ENCODE data around the gene NPDC1.

Gene NPDC1, protein sequence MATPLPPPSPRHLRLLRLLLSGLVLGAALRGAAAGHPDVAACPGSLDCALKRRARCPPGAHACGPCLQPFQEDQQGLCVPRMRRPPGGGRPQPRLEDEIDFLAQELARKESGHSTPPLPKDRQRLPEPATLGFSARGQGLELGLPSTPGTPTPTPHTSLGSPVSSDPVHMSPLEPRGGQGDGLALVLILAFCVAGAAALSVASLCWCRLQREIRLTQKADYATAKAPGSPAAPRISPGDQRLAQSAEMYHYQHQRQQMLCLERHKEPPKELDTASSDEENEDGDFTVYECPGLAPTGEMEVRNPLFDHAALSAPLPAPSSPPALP

DNA sequence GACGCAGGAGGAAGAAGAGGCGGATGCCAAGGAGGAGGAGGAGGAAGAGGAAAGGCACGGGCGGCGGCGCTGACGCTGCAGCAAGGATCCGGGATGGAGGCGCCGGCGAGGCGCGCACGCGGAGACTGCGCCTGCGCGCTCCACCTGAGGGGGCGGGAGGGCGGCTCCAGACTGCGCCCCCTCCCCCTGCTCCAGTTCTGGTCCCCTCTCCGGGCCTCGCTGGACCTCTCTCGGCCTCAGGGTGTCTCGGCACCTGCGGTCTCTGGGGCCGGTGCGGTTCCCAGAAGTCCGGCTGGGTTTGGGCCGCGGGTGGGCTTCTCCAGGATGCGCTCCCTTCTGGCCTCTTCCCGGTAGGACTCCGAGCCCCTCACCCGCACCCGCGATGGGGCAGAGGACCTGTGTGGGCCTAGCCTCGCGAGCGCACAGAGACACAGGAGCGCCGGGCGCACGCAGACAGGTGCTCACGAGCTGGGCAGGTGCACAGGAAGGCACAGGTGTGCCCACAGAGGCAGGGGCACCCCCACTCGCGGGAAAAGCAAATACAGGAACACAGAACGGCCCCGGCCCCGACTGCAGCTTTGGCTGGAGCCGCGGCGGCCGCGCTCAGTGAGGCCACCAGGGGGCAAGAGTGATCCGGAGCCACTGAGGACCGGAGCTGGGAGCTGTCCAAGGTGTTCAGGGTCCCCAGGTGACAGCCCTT is at the start of gene NPDC1:
Gene NPDC1 (minus strand): TSS at position 90 of the 700 bp plus-strand sequence. CDS start 188 bp downstream, outside the sequence.
- DNase-seq (ENCODE audit: low read depth in 4 of 4, low spot score in 1 of 4), result peak; percentile 60 to 75 (median 70)

DNA sequence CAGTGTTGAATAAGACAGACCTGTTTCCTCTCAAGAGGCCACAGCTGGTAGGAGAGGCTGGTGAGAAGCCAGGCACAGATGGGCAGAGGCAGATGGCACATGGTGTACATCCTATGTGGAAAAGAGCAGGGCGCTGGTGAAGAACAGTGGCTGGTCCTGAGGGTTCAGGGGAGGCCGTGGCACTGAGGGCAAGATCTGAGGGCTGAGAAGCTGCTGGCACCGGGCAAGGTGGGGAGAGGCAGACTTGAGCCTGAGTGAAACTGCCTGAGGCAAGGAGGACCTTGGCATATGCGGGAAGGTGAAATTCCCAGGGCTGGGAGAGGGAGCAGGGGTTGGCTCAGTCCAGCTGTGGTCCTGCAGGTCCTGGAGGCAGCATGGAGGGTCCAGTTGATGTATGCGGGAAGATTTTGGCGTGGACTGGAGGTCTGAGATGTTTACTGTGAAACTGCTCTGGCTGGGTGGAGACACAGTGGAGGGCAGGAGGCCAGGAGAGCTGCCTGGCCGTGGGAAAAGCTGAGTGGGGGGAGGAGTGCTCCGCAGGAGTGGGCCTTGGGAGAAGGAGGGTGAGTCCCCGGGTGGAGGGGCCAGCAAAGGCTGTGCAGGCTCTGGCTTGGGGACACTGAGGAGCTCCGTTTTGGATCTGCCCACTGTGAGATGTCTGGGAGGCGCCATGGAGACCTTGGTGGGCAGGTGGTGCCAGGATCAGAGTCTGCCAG is 43.4 kb upstream of the NPDC1 start:
- no peak for DNase-seq (ENCODE audit: low read depth in 4 of 4, low spot score in 1 of 4)

DNA sequence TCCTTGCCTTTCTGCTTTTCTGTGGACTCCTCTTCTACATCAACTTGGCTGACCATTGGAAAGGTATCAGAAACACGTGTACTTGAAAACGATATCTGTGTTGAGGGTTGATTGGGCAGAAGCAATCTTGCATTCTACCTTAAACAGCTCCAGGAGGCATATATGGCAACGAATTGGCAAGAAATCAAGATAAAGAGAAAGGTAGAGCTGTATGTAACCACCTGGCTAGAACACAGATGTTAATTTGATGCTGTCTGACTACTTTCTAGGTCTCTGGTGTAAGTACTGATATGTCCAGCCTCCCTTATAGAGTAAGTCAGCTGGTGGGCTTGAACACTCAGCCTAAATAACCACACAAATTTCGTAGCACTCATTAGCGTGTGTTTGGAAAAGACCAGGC is 42.1 kb upstream of the NPDC1 start:
- DNase-seq (ENCODE audit: low read depth in 4 of 4, low spot score in 1 of 4), result no peak

DNA sequence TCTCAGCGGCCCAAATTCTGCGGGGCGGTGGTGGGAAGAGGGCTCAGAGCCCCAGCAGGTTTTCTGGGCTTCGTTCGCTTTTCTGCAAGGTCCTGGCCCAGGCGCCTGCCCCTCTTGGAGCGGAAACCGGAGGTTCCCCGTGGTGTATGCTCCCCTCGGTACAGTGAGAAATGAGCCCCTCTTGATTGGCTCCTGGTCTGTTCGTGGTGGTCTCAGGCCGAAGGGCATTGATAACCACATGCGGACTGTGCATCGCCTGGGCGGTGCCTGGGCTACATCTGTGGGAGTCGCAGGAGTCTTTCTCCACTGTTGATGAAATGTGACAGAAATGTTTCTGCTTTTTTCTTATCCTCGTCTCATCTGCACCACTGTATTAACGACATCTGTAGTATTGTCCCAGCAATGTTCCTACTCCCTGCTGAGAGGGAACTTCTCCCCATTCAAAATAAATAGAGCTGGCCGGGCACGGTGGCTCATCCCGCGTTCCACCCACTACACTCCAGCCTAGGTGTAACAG is 41.5 kb upstream of the NPDC1 start:
- DNase-seq (ENCODE audit: low read depth in 4 of 4, low spot score in 1 of 4), result no peak

DNA sequence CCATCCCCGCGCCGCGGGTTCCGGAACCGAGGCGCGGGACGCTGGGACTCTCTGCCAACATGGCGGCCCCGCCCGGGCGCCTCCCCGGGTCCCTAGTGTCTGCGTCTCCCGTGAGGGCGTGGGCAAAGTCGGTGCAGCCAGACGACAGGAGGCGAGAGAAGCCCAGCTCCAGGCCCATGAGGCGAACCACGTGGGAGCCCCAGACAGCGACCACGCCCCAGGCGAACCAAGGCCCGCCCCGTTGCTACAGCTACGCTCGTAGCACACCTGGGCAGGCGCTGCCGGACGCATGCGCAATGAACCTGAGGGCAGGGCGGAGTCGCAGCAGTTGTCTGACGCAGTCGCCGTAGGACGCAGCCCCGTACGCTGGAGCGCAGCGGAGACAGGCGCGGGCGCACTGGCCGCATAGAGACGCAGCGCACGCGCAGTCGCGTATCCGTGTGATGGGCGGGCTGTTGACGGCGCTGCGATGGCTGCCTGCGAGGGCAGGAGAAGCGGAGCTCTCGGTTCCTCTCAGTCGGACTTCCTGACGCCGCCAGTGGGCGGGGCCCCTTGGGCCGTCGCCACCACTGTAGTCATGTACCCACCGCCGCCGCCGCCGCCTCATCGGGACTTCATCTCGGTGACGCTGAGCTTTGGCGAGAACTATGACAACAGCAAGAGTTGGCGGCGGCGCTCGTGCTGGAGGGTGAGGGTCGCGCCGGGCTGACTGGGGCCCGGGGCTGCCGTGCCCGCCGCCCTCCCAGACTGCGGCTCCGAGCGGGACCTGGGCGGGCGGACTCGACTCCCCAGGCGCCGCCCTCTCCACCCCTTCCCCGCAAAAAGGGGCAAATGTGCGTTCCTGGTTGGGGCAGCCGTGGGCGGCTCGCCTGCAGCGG is 40.8 kb upstream of the NPDC1 start, which contains the start of gene MAN1B1:
Gene MAN1B1 (plus strand): TSS at position 455 of the 878 bp plus-strand sequence. CDS start 15 bp downstream, at position 470.
- peak; percentile 97 to 100 (median 98) for DNase-seq (ENCODE audit: low read depth in 4 of 4, low spot score in 1 of 4)

DNA sequence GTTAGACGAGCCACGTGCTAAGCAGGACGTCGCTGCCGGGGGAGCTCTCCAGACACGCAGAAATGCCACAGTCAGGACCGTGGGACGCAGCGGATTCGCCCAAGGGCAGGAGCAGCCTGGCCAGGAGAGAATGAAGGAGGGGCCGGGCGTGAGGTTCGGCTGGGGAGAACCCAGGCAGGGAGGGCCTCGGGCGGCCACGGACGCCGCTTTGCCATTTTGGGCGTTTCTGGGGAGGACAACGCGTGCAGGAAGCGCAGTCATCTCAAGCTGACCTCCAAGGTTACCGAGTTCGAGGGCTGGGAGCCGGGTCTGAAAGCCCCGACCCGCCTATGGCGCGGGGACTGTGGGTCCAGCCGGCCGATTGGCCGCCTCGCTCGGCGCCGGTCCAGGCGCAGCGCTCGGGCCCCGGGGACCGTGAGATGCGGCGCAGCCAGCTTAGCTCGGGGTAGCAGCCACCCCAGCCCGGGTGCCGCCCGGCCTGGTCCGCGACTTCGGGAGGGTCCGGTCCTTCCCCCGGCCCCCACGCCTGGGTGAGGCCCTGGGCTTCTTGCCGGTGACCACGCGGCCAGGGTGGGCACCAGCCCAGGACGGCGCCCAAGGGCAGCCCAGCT is 40.0 kb upstream of the NPDC1 start:
- DNase-seq (ENCODE audit: low read depth in 4 of 4, low spot score in 1 of 4), result no peak

DNA sequence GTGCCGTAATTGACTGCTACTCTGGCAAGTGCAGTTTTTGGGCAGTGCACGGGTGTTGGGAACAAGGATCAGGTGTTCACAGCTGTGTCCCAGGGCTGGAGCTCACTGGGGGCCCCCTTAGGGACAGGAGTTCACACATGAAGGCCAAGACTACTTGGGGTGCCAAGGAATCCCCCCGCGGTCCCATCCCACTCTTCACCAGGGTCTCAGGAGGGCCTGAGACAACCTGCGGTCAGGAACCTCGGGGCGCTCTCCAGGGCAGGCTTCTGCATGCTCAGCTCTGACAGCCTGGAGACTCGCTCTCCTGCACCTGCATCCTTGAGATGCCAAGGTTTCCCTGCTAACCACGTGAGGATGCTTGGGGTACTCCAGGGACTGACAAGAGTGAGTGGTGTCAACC is 38.5 kb upstream of the NPDC1 start:
- DNase-seq (ENCODE audit: low read depth in 4 of 4, low spot score in 1 of 4), result no peak

DNA sequence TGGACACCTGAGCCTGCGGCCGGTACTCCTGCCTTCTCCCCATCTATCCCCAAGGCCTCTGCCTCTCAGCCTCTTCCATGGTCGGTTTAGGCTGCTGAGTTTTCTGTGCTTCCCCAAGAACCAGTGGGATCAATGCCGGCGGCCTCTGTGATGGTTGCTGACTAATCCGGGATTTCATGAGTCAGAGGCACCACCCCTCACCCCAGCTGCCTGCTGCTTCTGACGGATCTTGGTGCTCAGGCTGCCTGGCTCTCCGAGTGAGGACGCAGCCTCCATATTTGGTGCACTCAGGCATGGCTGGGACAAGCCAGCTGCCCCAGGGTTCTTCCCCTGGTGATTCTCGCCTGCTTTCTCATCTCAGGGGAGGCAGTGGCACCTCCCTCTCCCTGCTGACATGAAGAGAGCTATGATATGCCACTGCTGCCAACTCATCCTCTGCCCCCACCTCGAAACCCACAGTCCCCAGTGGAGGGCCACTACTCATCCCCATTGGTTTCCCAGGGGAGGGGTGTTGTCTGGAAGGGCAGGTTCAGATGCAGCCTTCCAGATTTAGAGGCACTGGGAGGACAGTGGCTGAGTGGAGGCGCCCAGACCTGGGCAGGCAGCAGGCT is 37.5 kb upstream of the NPDC1 start:
- no peak for DNase-seq (ENCODE audit: low read depth in 4 of 4, low spot score in 1 of 4)

DNA sequence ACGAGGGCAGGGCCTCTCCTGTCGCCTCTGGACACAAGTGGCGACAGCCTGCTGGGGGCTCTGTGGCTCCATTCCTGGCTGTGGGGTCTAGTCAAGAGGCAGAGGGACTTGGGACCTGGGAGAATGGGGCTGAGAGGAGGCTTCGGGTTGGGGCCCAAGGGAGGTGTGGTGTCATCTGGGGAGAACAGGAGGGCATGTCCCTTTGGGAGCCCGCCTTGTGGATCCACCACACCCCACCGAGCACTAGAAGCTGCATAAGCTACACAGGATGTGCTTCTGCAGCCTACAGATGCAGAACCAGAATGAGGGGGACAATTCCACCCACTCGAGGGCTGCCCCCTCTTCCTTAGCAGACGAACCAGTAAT is 36.9 kb upstream of the NPDC1 start:
- DNase-seq (ENCODE audit: low read depth in 4 of 4, low spot score in 1 of 4), result no peak

DNA sequence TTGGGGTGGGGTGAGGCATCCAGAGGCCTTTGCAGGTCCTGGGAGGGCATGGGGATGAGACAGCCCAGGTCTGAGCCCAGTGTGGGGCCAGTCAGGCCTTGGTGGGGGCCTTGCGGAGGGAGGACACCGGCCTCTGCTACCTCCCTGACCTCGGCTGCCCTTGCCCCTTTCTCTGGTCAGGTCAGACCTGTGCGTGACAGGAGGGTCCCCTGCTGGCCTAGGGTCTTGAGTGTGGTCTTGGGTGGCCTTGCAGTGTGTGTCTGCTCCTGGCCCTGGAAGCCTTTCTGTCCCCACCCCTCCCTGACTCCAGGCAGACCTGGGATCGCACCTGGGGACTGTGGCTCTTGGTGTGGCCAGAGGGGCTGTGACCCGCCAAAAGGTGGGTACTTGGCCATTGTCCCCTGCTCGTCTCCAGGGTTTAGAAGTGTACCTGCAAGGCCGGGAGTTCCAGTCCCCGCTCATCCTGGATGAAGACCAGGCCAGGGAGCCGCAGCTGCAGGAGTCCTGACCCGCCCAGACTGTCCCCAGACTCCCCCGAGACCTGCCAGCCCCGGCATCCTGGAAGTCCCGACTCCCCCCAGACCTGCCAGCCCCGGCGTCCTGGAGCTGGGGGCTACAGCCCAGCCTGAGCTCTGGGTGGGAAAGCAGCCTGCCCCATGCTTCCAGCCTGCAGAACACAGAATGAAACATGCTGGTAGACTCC is 36.4 kb upstream of the NPDC1 start:
- no peak for DNase-seq (ENCODE audit: low read depth in 4 of 4, low spot score in 1 of 4)

DNA sequence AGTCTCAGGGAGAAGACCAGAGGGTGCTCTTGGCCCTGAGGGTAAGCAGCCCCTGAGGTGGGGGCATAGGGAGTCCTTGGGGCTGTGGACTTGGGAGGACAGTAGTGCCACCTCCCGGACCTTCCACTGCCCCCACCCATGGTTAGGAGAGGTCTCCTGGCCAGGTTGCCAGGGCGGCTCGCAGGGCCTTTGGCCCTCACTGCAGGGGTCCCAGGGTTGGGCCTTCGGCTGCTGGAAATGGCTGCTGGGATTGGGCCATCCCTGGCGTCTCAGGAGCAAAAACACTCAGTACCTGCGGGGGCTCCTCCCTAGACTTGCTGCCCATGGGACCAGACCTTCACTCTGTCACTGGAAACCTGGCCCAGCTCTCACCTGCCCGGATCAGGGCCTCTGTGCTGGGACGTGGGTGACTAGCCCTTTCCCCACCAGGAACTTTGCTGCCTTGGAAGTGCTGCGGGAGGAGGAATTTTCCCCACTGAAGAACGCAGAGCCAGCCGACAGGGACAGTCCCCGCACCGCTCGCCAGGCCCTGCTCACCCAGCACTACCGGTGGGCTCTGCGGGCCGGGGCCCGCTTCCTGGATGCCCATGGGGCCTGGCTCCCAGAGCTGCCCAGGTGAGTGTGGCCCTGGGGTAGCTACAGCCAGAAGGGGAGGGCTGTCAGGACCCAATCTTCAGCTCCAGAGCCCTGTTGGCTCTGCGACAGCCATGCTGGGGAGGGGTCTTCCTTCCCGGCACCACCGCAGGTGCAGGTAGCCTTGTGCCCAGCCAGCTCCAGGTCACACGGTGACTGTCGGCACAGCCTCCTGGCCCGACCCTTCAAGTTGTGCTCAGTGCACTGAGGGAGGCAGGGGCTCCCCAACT is 34.5 kb upstream of the NPDC1 start:
- no peak for DNase-seq (ENCODE audit: low read depth in 4 of 4, low spot score in 1 of 4)

DNA sequence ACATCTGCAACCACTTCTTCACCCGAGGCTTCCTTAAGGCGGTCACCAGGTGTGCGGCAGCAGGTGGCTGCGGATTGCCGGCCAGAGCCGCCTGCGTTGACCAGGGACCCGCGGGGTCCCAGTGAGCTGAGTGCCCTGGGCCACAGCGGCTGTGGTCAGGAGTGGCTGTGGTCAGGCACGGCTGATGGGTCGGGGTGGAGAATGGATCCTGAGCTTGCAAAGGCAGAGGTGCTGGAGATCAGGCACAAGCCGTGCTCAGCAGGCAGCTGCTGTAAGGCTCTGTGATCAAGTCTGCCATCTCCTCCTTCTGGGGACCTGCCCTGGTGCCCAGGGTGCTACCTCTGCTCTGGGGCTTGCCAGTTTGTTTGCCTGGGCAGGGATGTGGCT is 33.4 kb upstream of the NPDC1 start:
- DNase-seq (ENCODE audit: low read depth in 4 of 4, low spot score in 1 of 4), result no peak

DNA sequence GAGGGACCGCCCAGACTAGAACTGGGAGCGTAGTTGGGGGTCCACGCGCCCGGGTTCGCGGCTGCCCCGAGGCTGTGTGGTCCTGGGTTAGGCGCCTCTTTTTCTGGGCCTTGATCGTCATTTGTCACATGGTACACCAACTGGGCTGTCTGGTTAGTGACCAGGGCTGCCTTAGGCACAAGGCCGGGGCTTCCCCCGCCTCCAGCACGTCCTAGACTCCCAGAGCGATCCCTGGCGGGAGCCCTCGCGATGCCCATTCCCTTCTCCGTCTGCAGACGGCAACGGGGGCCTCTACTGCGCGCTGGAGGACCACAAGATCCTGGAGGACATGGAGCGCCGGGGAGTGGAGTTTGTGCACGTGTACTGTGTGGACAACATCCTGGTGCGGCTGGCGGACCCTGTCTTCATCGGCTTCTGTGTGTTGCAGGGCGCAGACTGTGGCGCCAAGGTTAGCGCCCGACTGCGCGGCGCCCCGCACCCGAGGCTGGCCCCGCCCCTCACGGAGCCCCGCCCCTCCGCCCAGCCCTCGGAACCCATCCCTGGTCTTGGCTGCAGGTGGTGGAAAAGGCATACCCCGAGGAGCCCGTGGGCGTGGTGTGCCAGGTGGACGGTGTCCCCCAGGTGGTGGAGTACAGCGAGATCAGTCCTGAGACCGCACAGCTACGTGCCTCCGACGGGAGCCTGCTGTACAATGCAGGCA is 32.9 kb upstream of the NPDC1 start:
- no peak for DNase-seq (ENCODE audit: low read depth in 4 of 4, low spot score in 1 of 4)

DNA sequence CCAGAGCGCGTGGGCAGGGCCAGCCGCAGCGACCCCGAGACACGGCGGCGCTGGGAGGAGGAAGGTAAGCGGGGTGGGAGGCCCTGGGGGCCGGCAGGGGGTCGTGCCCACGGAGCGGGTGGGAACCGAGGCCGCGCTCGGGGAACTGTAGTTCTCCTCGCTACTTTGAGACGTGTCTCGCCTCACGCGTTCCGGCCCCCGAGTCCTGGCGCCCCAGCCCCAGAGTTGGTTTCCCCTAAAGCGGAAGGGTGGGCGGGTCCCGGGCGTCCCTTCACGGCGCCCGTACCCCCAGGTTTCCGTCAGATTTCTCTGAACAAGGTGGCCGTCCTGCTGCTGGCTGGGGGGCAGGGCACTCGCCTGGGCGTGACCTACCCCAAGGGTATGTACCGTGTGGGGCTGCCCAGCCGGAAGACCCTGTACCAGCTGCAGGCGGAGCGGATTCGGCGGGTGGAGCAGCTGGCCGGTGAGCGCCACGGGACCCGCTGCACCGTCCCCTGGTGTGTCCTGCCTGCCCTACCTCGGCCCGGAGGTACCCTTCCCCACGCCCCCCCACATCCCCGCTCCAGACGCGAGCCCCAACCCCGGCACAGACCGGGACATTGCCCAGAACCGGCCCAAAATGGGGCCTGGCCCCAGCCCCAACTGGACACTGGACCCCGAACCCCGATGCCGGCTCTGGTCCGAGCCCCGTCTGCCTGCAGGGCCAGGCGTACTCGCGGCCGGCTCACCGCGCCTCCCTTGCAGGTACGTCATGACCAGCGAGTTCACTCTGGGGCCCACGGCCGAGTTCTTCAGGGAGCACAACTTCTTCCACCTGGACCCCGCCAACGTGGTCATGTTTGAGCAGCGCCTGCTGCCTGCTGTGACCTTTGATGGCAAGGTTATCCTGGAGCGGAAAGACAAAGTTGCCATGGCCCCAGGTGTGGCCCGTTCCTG is 32.0 kb upstream of the NPDC1 start:
- DNase-seq (ENCODE audit: low read depth in 4 of 4, low spot score in 1 of 4), result no peak

DNA sequence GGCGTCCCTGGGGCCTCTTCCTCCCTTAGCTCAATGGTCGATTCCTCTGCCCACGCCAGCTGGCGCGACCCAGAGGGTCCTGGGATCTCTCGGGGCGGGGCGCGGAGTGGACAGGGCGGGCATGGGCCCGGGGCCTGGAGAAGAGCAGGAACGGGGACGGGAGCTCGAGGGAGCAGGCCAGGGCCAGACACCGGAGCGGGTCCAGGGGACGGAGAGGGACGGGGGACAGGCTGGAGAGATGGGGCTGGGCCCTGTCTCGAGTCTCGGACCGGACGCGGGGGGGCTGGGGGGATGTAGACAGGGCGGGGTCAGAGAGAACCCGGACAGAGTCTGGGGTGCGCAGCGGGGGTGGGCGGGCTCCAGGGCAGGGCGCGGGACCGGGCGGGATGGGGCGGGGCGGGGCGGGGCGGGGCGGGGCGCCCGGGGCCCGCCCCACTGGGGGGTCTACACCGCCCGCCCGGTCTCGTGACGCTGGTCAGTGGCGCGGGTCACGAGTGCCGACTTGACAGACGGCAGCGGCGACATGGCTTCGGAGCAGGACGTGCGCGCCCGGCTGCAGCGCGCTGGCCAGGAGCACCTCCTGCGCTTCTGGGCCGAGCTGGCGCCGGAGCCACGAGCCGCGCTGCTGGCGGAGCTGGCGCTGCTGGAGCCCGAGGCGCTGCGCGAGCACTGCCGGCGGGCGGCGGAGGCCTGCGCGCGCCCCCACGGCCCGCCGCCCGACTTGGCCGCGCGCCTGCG is 31.2 kb upstream of the NPDC1 start, which contains the start of gene UAP1L1:
Gene UAP1L1 (plus strand): TSS at position 508 of the 738 bp plus-strand sequence. CDS start 16 bp downstream, at position 524.
- peak in 1 of 4 experiments; percentile 41 for DNase-seq (ENCODE audit: low read depth in 4 of 4, low spot score in 1 of 4)

DNA sequence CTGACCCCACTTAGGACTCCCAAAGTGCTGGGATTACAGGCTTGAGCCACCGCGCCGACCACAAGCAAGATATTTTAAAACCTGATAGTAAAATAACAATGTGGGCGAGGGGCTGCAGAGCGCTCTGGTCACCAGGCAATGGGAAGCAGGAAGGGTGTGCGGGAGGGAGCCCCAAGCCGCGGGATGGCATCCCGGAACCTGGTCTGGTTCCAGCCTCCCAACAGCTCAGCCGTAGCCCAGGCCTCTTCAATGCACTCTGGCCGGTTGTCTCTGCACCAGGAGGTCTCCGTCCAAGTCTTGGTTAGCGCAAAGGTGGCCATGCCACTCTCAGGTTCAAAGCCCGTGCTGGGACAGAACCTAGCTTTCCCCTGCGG is 30.6 kb upstream of the NPDC1 start:
- DNase-seq (ENCODE audit: low read depth in 4 of 4, low spot score in 1 of 4), result no peak
